Panc1 (cell line): Measurements from ENCODE around the gene FCF1.

Experiments used
- POLR2AphosphoS5 ChIP-seq: IDR thresholded peaks from 2 replicates; pipeline ENCODE4 v1.6.1; 2012; ENCODE audit warnings: mild to moderate bottlenecking, low read depth, low read length, moderate library complexity
- TF ChIP-seq, protein P1 (sequence below), 2 experiments: IDR thresholded peaks; 2 replicates each; pipeline ENCODE4 v1.6.1; 2011 to 2012; ENCODE audit warnings: low read depth in 2 of 2, control low read depth in 1 of 2, low read length in 1 of 2, mild to moderate bottlenecking in 1 of 2, moderate library complexity in 1 of 2; ENCODE audit not compliant: insufficient read depth in 1 of 2
- TF ChIP-seq, protein P2 (sequence below): fragments of 450-650 bp; IDR thresholded peaks from 2 replicates; pipeline ENCODE4 v1.5.1; 2017; ENCODE audit warnings: mild to moderate bottlenecking

- TF ChIP-seq, protein P1, sequence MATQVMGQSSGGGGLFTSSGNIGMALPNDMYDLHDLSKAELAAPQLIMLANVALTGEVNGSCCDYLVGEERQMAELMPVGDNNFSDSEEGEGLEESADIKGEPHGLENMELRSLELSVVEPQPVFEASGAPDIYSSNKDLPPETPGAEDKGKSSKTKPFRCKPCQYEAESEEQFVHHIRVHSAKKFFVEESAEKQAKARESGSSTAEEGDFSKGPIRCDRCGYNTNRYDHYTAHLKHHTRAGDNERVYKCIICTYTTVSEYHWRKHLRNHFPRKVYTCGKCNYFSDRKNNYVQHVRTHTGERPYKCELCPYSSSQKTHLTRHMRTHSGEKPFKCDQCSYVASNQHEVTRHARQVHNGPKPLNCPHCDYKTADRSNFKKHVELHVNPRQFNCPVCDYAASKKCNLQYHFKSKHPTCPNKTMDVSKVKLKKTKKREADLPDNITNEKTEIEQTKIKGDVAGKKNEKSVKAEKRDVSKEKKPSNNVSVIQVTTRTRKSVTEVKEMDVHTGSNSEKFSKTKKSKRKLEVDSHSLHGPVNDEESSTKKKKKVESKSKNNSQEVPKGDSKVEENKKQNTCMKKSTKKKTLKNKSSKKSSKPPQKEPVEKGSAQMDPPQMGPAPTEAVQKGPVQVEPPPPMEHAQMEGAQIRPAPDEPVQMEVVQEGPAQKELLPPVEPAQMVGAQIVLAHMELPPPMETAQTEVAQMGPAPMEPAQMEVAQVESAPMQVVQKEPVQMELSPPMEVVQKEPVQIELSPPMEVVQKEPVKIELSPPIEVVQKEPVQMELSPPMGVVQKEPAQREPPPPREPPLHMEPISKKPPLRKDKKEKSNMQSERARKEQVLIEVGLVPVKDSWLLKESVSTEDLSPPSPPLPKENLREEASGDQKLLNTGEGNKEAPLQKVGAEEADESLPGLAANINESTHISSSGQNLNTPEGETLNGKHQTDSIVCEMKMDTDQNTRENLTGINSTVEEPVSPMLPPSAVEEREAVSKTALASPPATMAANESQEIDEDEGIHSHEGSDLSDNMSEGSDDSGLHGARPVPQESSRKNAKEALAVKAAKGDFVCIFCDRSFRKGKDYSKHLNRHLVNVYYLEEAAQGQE (IDR thresholded peaks at IDR 0.05; ENCODE audit: insufficient read depth in 1 of 2, low read depth in 2 of 2, low read length in 1 of 2), result no peak
- TF ChIP-seq, protein P2, sequence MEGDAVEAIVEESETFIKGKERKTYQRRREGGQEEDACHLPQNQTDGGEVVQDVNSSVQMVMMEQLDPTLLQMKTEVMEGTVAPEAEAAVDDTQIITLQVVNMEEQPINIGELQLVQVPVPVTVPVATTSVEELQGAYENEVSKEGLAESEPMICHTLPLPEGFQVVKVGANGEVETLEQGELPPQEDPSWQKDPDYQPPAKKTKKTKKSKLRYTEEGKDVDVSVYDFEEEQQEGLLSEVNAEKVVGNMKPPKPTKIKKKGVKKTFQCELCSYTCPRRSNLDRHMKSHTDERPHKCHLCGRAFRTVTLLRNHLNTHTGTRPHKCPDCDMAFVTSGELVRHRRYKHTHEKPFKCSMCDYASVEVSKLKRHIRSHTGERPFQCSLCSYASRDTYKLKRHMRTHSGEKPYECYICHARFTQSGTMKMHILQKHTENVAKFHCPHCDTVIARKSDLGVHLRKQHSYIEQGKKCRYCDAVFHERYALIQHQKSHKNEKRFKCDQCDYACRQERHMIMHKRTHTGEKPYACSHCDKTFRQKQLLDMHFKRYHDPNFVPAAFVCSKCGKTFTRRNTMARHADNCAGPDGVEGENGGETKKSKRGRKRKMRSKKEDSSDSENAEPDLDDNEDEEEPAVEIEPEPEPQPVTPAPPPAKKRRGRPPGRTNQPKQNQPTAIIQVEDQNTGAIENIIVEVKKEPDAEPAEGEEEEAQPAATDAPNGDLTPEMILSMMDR, result no peak
- TF ChIP-seq POLR2AphosphoS5, result no peak
These were observed 73.9 kb downstream of the FCF1 start for GRCh38 chr14:74786796-74787315.
